HG03558 (cell line): Measurements from ENCODE around the gene CSAG3.

Experiments used
- ATAC-seq: cut with Tn5 transposase; IDR thresholded peaks from one replicate; pipeline ENCODE4 v1.9.1; 2021; ENCODE audit warnings: moderate number of reproducible peaks; ENCODE audit not compliant: unreplicated experiment; ENCODE audit errors: extremely low read depth

The CSAG3 gene

GRCh38 chrX:152798945-152799344, 39.9 kb downstream of the CSAG3 start:
- ATAC-seq = no peak

GRCh38 chrX:152806035-152806434, 47.0 kb downstream of the CSAG3 start:
- no peak for ATAC-seq
